T1000 (cell line): Measurements from ENCODE around the gene FANCC.

Experiments used
- DNase-seq: peaks from one replicate; lab custom pipeline; 2025; ENCODE audit warnings: mixed read lengths; lab: John Stamatoyannopoulos, UW

Gene FANCC

GRCh38 chr9:95142728-95143127 lies 174.8 kb downstream of the FANCC start:
- DNase-seq = no peak

- no peak for DNase-seq
Measured at GRCh38 chr9:95142315-95142714, 175.2 kb downstream of the FANCC start.

- DNase-seq = no peak
Measured at GRCh38 chr9:95140821-95141220, 176.7 kb downstream of the FANCC start.

GRCh38 chr9:95139126-95139525 lies 178.4 kb downstream of the FANCC start:
- DNase-seq = no peak

GRCh38 chr9:95138474-95138873 lies 179.0 kb downstream of the FANCC start:
- no peak for DNase-seq

- no peak for DNase-seq
Measured at GRCh38 chr9:95137587-95138145, 179.8 kb downstream of the FANCC start.

- DNase-seq = no peak
Measured at GRCh38 chr9:95135756-95136155, 181.8 kb downstream of the FANCC start.

GRCh38 chr9:95134457-95134881 lies 183.0 kb downstream of the FANCC start:
- DNase-seq = no peak

GRCh38 chr9:95133325-95133705 lies 184.2 kb downstream of the FANCC start:
- no peak for DNase-seq

- no peak for DNase-seq
Measured at GRCh38 chr9:95132366-95133324, 184.9 kb downstream of the FANCC start.

- DNase-seq = peak; percentile 48
Measured at GRCh38 chr9:95131023-95131943, 186.2 kb downstream of the FANCC start.

GRCh38 chr9:95130484-95130883 lies 187.0 kb downstream of the FANCC start:
- DNase-seq = no peak

GRCh38 chr9:95129476-95130291 lies 187.8 kb downstream of the FANCC start:
- no peak for DNase-seq

GRCh38 chr9:95128177-95128524 lies 189.4 kb downstream of the FANCC start:
- no peak for DNase-seq

- DNase-seq = peak; percentile 73
Measured at GRCh38 chr9:95127249-95128176, 190.0 kb downstream of the FANCC start.

- no peak for DNase-seq
Measured at GRCh38 chr9:95126739-95127138, 190.8 kb downstream of the FANCC start.

GRCh38 chr9:95125652-95126051 lies 191.9 kb downstream of the FANCC start:
- DNase-seq = no peak

GRCh38 chr9:95124582-95125367 lies 192.7 kb downstream of the FANCC start:
- no peak for DNase-seq

- no peak for DNase-seq
Measured at GRCh38 chr9:95120781-95121370, 196.6 kb downstream of the FANCC start.
